KOPT-K1 (cell line): Measurements from ENCODE around the gene HTT.

Source experiments
- H3K27ac ChIP-seq: fragments of 200-600 bp; sonication (generic); 2 replicates; pipeline ENCODE4 v1.5.1; 2016; ENCODE audit warnings: antibody characterized with exemption, mild to moderate bottlenecking, low read depth, low read length; ENCODE audit not compliant: poor library complexity, severe bottlenecking
- H3K36me3 ChIP-seq: fragments of 200-600 bp; sonication (generic); 2 replicates; pipeline ENCODE4 v1.5.1; 2017; ENCODE audit warnings: antibody characterized with exemption, mild to moderate bottlenecking, low read length, moderate library complexity; ENCODE audit not compliant: insufficient read depth
- H3K9me3 ChIP-seq: fragments of 200-600 bp; sonication (generic); 2 replicates; pipeline ENCODE4 v1.5.1; 2017; ENCODE audit warnings: antibody characterized with exemption, low read length, mild to moderate bottlenecking; ENCODE audit not compliant: insufficient read depth, poor library complexity, severe bottlenecking

HTT gene

GRCh38 chr4:3066836-3067400, 7.6 kb upstream of the HTT start:
- Histone ChIP-seq H3K36me3 (no peaks in the 10 kb centered on the region), H3K9me3 (peaks cover 14% of the 10 kb centered on the region), H3K27ac (no peak overlapping the region)

DNA sequence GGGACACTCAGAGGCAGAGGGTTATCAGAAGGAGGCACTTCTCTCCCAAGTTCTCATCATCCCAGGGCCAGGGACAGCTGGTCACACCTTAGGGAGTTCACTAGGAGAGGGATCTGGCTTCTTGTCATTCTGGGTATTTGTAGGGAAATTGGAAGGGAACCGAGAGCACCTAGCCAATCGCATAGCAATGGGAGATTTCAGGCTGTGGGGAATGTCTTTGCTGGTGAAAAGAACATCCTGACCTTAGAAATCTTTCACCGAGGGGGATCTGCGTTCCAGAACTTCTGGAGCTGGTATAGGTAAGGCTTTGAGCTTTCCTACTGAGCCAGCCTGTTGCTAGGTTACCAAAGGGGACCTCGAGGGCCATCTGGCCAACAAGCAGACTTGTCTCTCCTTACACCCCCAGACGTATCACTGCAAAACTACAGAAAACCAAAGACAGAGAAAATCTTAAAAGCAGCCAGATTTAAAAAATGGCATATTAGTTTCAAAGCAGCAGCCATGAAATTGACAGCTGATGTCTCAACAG, 6.9 kb upstream of the HTT start:
- Histone ChIP-seq H3K27ac (no peak overlapping the region), H3K9me3 (peaks cover 14% of the 10 kb centered on the region), H3K36me3 (no peaks in the 10 kb centered on the region)

GRCh38 chr4:3069661-3070199, 4.8 kb upstream of the HTT start:
- H3K27ac ChIP-seq, result no peak overlapping the region
- no peaks in the 10 kb centered on the region for H3K36me3 ChIP-seq
- peaks cover 14% of the 10 kb centered on the region for H3K9me3 ChIP-seq

DNA sequence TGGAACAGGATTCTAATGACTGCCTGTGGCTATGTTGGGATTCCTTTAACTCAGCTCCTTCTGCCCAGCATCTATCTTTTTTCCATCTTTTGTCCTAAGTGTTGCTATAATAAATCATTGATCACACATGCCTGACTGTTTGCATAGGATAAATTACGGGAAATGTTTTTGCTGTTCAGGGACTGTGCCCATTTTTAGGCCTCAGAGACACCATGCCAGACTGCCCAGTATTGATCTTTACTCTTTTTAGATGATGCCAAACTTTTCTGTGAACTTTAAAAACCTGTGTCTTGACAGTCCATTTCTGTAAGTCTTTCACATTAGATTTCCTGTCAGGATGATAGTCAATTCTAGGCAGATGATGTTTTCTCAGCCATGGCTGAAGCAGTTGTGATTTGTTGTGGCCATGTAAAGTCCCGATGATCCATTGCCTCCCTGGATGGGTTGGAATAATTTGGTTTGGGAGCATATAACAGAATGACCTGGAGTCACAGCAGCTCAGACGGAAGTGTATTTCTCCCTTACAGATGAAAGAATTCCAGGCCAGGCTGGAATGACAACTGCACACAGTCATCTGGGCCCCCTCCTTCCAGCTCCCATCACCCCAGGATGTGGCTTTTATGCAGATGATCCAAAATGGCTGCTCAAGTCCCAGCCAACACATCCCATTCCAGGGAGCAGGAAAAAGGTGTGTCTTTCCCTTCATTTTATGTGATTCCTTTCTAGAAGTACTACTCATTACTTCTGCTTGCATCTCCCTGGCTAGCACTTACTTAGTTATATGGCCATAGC, 3.6 kb upstream of the HTT start:
- Histone ChIP-seq H3K36me3 (no peaks in the 10 kb centered on the region), H3K27ac (no peak overlapping the region), H3K9me3 (peaks cover 7% of the 10 kb centered on the region)

DNA sequence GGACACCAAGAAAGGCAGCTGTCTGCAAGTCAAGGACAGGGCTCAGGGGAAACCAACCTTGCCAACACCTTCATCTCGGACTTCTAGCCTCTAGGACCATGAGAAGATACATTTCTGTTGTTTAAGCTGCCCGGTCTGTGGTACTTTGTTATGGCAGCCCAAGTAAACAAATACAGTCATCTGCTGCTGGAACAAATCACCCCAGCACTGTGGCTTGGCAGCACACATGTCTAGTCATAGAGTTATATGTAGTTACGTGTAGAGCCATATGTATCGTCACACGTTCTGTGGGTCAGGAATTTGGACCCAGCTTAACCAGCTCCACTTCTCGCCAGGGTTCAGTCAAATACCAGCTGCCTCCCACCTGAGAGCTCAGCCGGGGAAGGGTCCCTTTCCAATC, 2.7 kb upstream of the HTT start:
- Histone ChIP-seq H3K27ac (no peak overlapping the region), H3K36me3 (no peaks in the 10 kb centered on the region), H3K9me3 (peaks cover 2% of the 10 kb centered on the region)

- no peaks in the 10 kb centered on the region for H3K9me3 ChIP-seq
- H3K27ac ChIP-seq, result peak overlapping the region; percentile 48
- H3K36me3 ChIP-seq, result no peaks in the 10 kb centered on the region
Measured at GRCh38 chr4:3073158-3074077, 1.1 kb upstream of the HTT start.

DNA sequence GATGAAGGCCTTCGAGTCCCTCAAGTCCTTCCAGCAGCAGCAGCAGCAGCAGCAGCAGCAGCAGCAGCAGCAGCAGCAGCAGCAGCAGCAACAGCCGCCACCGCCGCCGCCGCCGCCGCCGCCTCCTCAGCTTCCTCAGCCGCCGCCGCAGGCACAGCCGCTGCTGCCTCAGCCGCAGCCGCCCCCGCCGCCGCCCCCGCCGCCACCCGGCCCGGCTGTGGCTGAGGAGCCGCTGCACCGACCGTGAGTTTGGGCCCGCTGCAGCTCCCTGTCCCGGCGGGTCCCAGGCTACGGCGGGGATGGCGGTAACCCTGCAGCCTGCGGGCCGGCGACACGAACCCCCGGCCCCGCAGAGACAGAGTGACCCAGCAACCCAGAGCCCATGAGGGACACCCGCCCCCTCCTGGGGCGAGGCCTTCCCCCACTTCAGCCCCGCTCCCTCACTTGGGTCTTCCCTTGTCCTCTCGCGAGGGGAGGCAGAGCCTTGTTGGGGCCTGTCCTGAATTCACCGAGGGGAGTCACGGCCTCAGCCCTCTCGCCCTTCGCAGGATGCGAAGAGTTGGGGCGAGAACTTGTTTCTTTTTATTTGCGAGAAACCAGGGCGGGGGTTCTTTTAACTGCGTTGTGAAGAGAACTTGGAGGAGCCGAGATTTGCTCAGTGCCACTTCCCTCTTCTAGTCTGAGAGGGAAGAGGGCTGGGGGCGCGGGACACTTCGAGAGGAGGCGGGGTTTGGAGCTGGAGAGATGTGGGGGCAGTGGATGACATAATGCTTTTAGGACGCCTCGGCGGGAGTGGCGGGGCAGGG, 568 bp downstream of the HTT start:
- no peaks in the 10 kb centered on the region; the same call in 1 of the 2 replicates for H3K36me3 ChIP-seq
- peak overlapping the region; percentile 65 for H3K27ac ChIP-seq

DNA sequence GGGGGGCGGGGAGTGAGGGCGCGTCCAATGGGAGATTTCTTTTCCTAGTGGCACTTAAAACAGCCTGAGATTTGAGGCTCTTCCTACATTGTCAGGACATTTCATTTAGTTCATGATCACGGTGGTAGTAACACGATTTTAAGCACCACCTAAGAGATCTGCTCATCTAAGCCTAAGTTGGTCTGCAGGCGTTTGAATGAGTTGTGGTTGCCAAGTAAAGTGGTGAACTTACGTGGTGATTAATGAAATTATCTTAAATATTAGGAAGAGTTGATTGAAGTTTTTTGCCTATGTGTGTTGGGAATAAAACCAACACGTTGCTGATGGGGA, 1.1 kb downstream of the HTT start:
- H3K9me3 ChIP-seq, result no peaks in the 10 kb centered on the region
- peak overlapping the region; percentile 65 for H3K27ac ChIP-seq
- H3K36me3 ChIP-seq, result no peaks in the 10 kb centered on the region; the same call in 1 of the 2 replicates

More for the DNA sequence above, 568 bp downstream of the HTT start:
- H3K9me3 ChIP-seq, result no peaks in the 10 kb centered on the region

DNA sequence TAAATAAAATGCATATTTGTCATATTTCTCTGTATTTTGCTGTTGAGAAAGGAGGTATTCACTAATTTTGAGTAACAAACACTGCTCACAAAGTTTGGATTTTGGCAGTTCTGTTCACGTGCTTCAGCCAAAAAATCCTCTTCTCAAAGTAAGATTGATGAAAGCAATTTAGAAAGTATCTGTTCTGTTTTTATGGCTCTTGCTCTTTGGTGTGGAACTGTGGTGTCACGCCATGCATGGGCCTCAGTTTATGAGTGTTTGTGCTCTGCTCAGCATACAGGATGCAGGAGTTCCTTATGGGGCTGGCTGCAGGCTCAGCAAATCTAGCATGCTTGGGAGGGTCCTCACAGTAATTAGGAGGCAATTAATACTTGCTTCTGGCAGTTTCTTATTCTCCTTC, 3.3 kb downstream of the HTT start:
- no peaks in the 10 kb centered on the region for H3K9me3 ChIP-seq
- no peak overlapping the region for H3K27ac ChIP-seq
- no peaks in the 10 kb centered on the region; the same call in 1 of the 2 replicates for H3K36me3 ChIP-seq

DNA sequence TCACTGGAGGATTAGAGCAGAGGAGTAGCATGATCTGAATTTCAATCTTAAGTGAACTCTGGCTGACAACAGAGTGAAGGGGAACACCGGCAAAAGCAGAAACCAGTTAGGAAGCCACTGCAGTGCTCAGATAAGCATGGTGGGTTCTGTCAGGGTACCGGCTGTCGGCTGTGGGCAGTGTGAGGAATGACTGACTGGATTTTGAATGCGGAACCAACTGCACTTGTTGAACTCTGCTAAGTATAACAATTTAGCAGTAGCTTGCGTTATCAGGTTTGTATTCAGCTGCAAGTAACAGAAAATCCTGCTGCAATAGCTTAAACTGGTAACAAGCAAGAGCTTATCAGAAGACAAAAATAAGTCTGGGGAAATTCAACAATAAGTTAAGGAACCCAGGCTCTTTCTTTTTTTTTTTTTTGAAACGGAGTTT, 5.2 kb downstream of the HTT start:
- Histone ChIP-seq H3K9me3 (no peaks in the 10 kb centered on the region), H3K27ac (no peak overlapping the region)

DNA sequence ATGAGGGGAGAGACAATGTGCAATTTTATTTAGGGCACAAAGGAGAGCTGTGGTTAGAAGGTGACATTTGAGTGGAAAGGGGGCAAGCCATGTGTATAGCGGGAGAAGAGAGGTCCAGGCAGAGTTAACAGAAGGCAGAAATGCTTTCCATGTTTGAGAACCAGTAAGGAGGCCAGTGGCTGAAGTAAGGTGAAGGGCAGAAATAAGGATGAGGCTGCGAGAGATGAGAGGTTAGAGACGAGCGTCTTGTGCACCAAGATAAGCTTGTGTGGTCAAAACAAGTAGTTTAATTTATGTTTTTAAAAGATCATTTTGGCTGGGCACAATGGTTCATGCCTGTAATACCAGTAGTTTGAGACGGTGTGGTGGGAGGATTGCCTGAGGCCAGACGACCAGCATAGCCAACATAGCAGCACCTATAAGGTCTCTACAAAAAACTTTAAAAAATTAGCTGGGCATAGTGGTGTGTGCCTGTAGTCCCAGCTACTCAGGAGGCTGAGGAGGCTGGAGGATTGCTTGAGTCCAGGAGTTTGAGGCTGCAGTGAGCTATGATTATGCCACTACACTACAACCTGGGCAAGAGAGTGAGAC, 8.5 kb downstream of the HTT start:
- no peaks in the 10 kb centered on the region for H3K9me3 ChIP-seq
- peaks cover 13% of the 10 kb centered on the region for H3K36me3 ChIP-seq
- no peak overlapping the region for H3K27ac ChIP-seq

More for the DNA sequence above, 5.2 kb downstream of the HTT start:
- H3K36me3 ChIP-seq, result no peaks in the 10 kb centered on the region; the same call in 1 of the 2 replicates

- H3K36me3 ChIP-seq, result peaks cover 20% of the 10 kb centered on the region
- no peak overlapping the region for H3K27ac ChIP-seq
- no peaks in the 10 kb centered on the region for H3K9me3 ChIP-seq
Measured at GRCh38 chr4:3083732-3084131, 9.3 kb downstream of the HTT start.

GRCh38 chr4:3085948-3086670, 11.6 kb downstream of the HTT start:
- peaks cover 32% of the 10 kb centered on the region for H3K36me3 ChIP-seq
- H3K27ac ChIP-seq, result no peak overlapping the region

More at GRCh38 chr4:3085948-3086670, 11.6 kb downstream of the HTT start:
- H3K9me3 ChIP-seq, result no peaks in the 10 kb centered on the region
